GM18951 (cell line): ENCODE data around the gene PRSS56.

Source experiments
- POLR2A ChIP-seq: IDR thresholded peaks from 4 replicates; pipeline ENCODE4 v1.6.1; 2011; ENCODE audit warnings: mild to moderate bottlenecking; ENCODE audit not compliant: insufficient read length, insufficient read depth; ENCODE audit errors: extremely low read depth
- in situ Hi-C: fragments of 300-500 bp; cut with MboI; formaldehyde crosslinking; loops from one replicate; pipeline ENCODE4 v1.12.0; 2022; ENCODE audit warnings: low sequenced_read_pairs, mixed read lengths, inconsistent platforms; ENCODE audit not compliant: unreplicated experiment

Gene PRSS56

GRCh38 chr2:232489516-232490220 lies 30.5 kb upstream of the PRSS56 start:
- in situ Hi-C loops, result no loop called here
- TF ChIP-seq POLR2A, result no peak

GRCh38 chr2:232490221-232491138 lies 29.7 kb upstream of the PRSS56 start:
- in situ Hi-C loops, result no loop called here
- TF ChIP-seq POLR2A, result no peak

GRCh38 chr2:232491139-232491780 lies 28.9 kb upstream of the PRSS56 start:
- in situ Hi-C loops, result no loop called here
- no peak for TF ChIP-seq POLR2A

- in situ Hi-C loops, result no loop called here
Observed at GRCh38 chr2:232492236-232492848, 27.8 kb upstream of the PRSS56 start.

GRCh38 chr2:232492963-232493700 lies 27.1 kb upstream of the PRSS56 start:
- in situ Hi-C loops, result no loop called here
- TF ChIP-seq POLR2A, result no peak

More at GRCh38 chr2:232492236-232492848, 27.8 kb upstream of the PRSS56 start:
- no peak for TF ChIP-seq POLR2A

- TF ChIP-seq POLR2A, result no peak
- in situ Hi-C loops, result no loop called here
Observed at GRCh38 chr2:232493701-232494474, 26.3 kb upstream of the PRSS56 start.

- TF ChIP-seq POLR2A, result no peak
- in situ Hi-C loops, result no loop called here
Observed at GRCh38 chr2:232494542-232494941, 25.6 kb upstream of the PRSS56 start.

GRCh38 chr2:232495292-232495691 lies 24.9 kb upstream of the PRSS56 start:
- no peak for TF ChIP-seq POLR2A
- in situ Hi-C loops, result no loop called here

- in situ Hi-C loops, result no loop called here
- TF ChIP-seq POLR2A, result no peak
Observed at GRCh38 chr2:232496501-232497270, 23.5 kb upstream of the PRSS56 start.

GRCh38 chr2:232497348-232497747 lies 22.8 kb upstream of the PRSS56 start:
- in situ Hi-C loops, result no loop called here
- no peak for TF ChIP-seq POLR2A

GRCh38 chr2:232498452-232498851 lies 21.7 kb upstream of the PRSS56 start:
- in situ Hi-C loops, result no loop called here
- no peak for TF ChIP-seq POLR2A
